Natural killer cell (primary cell): ENCODE measurements around the gene NBDY. TPM values are rescaled to one million over a fixed set of nuclear protein-coding genes. Genes with fewer than 3 reads are reported as not detected.
"Not testable (repeated sequence)": the region's sequence is repeated elsewhere in the genome, so short reads cannot be mapped to it uniquely, and the experiment has no call there.

Source experiments
- ATAC-seq, 3 donors: fragments of 150-1000 bp in 2 of 3; fragments of 200-7000 bp in 1 of 3; cut with Tn5 transposase; 1 replicate in 1 of 3; 2 replicates in 2 of 3; pipeline ENCODE4 v1.10.0; 2021; ENCODE audit warnings: mild to moderate bottlenecking in 2 of 3, moderate library complexity in 2 of 3
- DNase-seq, 2 donors: peaks; one replicate each; pipeline versions ENCODE4 v3.0.0 to v3.0.0-alpha.2; 2013 to 2021; ENCODE audit warnings: mixed read lengths in 1 of 2
- H3K27ac ChIP-seq: one replicate; pipeline ENCODE4 v1.5.1; 2013; ENCODE audit warnings: mild to moderate bottlenecking, low read length
- H3K27me3 ChIP-seq: one replicate; pipeline ENCODE4 v1.6.1; 2013; ENCODE audit warnings: low read length; ENCODE audit not compliant: control insufficient read depth, insufficient read depth
- H3K36me3 ChIP-seq: one replicate; pipeline ENCODE4 v1.6.1; 2013; ENCODE audit warnings: low read length; ENCODE audit not compliant: control insufficient read depth, insufficient read depth
- H3K4me1 ChIP-seq: one replicate; pipeline ENCODE4 v1.6.1; 2013; ENCODE audit warnings: low read length; ENCODE audit not compliant: control insufficient read depth, insufficient read depth
- H3K4me3 ChIP-seq: one replicate; pipeline ENCODE4 v1.5.1; 2013; ENCODE audit warnings: low read length
- H3K9me3 ChIP-seq: one replicate; pipeline ENCODE4 v1.6.1; 2013; ENCODE audit warnings: low read length; ENCODE audit not compliant: control insufficient read depth, insufficient read depth
- H3K27ac Mint-ChIP-seq, 2 donors: one replicate each; pipeline ENCODE4 v1.8.0; 2022; ENCODE audit warnings: mild to moderate bottlenecking in 2 of 2, mixed read lengths in 2 of 2, moderate library complexity in 1 of 2
- H3K27me3 Mint-ChIP-seq, 2 donors: one replicate each; pipeline ENCODE4 v1.8.0; 2022; ENCODE audit warnings: low read depth in 2 of 2, mixed read lengths in 2 of 2
- H3K36me3 Mint-ChIP-seq: one replicate; pipeline ENCODE4 v1.8.0; 2022; ENCODE audit warnings: mixed read lengths
- H3K4me1 Mint-ChIP-seq, 2 donors: one replicate each; pipeline ENCODE4 v1.8.0; 2022; ENCODE audit warnings: mixed read lengths in 2 of 2
- H3K4me3 Mint-ChIP-seq: one replicate; pipeline ENCODE4 v1.8.0; 2022; ENCODE audit warnings: mild to moderate bottlenecking, moderate library complexity, mixed read lengths
- H3K9me3 Mint-ChIP-seq, 2 donors: one replicate each; pipeline ENCODE4 v1.8.0; 2022; ENCODE audit warnings: mixed read lengths in 2 of 2
- WGBS: methylation state at CpG from one replicate; pipeline ENCODE4 v1.1.7; 2013; ENCODE audit warnings: missing lambda C conversion rate; ENCODE audit not compliant: insufficient coverage; 5-methylcytosine and 5-hydroxymethylcytosine counted together
- intact Hi-C: fragments of 100-400 bp; cut with micrococcal nuclease; formaldehyde crosslinking; loops from one replicate; pipeline ENCODE4 v1.14.2; 2022
- total RNA-seq, 4 donors: library from RNA; stranded (reverse); fragments of 120-200 nt in 1 of 4; gene quantifications; one replicate each; pipeline versions ENCODE4 v1.2.3 to v1.2.4, GENCODE V29; 2013 to 2022
- TF ChIP-seq, protein P1 (sequence below): fragments of 200-600 bp; IDR thresholded peaks from one replicate; pipeline ENCODE4 v1.8.0; 2022; ENCODE audit warnings: antibody characterized with exemption

Gene NBDY
- 10 to 100 TPM; 16.0 to 23.6 (median 16.6) TPM for total RNA-seq
- total RNA-seq (2013), result 13.7 TPM

DNA sequence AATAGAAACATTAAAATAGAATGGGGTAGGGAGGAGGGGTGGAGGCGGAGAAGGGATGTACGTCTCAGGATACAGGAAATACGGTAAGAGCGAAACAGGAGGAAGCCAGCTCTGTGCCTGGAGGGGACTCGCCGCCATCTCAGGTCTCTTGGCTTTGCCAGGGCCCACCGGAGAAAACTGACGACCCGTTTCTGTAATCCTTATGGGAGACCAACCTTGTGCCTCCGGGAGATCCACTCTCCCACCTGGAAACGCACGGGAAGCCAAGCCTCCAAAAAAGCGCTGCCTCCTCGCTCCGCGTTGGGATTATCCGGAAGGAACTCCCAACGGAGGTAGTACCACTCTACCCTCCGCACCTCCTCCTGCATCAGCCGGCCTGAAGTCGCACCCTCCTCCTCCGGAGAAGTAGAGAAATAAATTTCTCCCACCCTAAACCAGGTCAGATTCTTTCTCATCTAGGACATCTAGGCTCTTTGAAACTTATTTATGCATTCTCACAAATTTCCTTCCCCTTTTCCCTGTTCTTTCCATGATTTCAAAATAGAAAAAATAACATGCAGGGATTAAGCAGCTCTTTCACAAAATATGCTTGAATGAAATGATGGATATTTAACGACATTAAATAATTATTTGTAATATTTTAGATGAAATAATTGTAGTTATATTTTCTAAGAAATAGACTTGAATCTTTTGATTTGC, at the start of gene NBDY:
TSS of gene NBDY (plus strand) at position 92 of the 699 bp plus-strand sequence. CDS start at position 203, 111 bp downstream.
- H3K4me3 ChIP-seq, result peak within 1 kb of the TSS; percentile 58
- WGBS, result 0% methylated on average over 22 of the region's 23 CpGs
- TF ChIP-seq, protein P1, sequence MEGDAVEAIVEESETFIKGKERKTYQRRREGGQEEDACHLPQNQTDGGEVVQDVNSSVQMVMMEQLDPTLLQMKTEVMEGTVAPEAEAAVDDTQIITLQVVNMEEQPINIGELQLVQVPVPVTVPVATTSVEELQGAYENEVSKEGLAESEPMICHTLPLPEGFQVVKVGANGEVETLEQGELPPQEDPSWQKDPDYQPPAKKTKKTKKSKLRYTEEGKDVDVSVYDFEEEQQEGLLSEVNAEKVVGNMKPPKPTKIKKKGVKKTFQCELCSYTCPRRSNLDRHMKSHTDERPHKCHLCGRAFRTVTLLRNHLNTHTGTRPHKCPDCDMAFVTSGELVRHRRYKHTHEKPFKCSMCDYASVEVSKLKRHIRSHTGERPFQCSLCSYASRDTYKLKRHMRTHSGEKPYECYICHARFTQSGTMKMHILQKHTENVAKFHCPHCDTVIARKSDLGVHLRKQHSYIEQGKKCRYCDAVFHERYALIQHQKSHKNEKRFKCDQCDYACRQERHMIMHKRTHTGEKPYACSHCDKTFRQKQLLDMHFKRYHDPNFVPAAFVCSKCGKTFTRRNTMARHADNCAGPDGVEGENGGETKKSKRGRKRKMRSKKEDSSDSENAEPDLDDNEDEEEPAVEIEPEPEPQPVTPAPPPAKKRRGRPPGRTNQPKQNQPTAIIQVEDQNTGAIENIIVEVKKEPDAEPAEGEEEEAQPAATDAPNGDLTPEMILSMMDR, result no peak
- Mint-ChIP-seq H3K4me3 (peak within 1 kb of the TSS; percentile 92), H3K27ac (peak within 1 kb of the TSS; percentile 63 to 90), H3K36me3 (no peaks in the 10 kb centered on the region), H3K4me1 (peaks cover 9 to 13% of the 10 kb centered on the region in 2 donors), H3K27me3 (peaks cover 0 to 6% of the 10 kb centered on the region in 2 donors), H3K9me3 (no peaks in the 10 kb centered on the region)
- H3K36me3 ChIP-seq, result no peaks in the 10 kb centered on the region
- intact Hi-C loops, result loop anchor here (5.0 kb wide), 3 partner anchors 167 to 447 kb away; partner anchors contain the start of gene UBQLN2
- ATAC-seq, result peak; percentile 58 to 66 (median 66)
- peaks cover 11% of the 10 kb centered on the region for H3K4me1 ChIP-seq
- H3K9me3 ChIP-seq, result no peaks in the 10 kb centered on the region
- DNase-seq, result peak; percentile 16 to 65
- no peaks in the 10 kb centered on the region for H3K27me3 ChIP-seq
- peak within 1 kb of the TSS; percentile 74 for H3K27ac ChIP-seq

GRCh38 chrX:56704530-56704929, 24.5 kb upstream of the NBDY start:
- H3K27ac ChIP-seq, H3K4me1 Mint-ChIP-seq, H3K9me3 ChIP-seq, H3K27me3 ChIP-seq, H3K4me1 ChIP-seq, H3K27ac Mint-ChIP-seq, H3K36me3 ChIP-seq, H3K36me3 Mint-ChIP-seq, H3K4me3 ChIP-seq, H3K4me3 Mint-ChIP-seq, ATAC-seq, DNase-seq, intact Hi-C loops, H3K9me3 Mint-ChIP-seq: not testable (repeated sequence)
- H3K27me3 Mint-ChIP-seq, result peaks cover 0 to 36% of the 10 kb centered on the region in 2 donors
- 79% methylated on average over 4 of the region's 4 CpGs for WGBS

GRCh38 chrX:56726605-56727004, 2.4 kb upstream of the NBDY start:
- no CpG with 5 or more reads among the region's 1 CpG for WGBS
- H3K4me3 Mint-ChIP-seq, result peak overlapping the region; percentile 10
- ATAC-seq, result peak; percentile 64 to 75 (median 72)

GRCh38 chrX:56727531-56727930, 1.5 kb upstream of the NBDY start:
- 82% methylated on average over 2 of the region's 3 CpGs for WGBS
- Mint-ChIP-seq H3K27ac (peak overlapping the region in 1 of 2 donors; percentile 27), H3K4me1 (peaks cover 9 to 13% of the 10 kb centered on the region in 2 donors), H3K4me3 (no peak overlapping the region), H3K9me3 (no peaks in the 10 kb centered on the region), H3K36me3 (no peaks in the 10 kb centered on the region), H3K27me3 (peaks cover 0 to 18% of the 10 kb centered on the region in 2 donors)
- Histone ChIP-seq H3K27me3 (no peaks in the 10 kb centered on the region), H3K36me3 (no peaks in the 10 kb centered on the region), H3K4me1 (peaks cover 11% of the 10 kb centered on the region), H3K9me3 (no peaks in the 10 kb centered on the region), H3K27ac (no peak overlapping the region), H3K4me3 (no peak overlapping the region)
- ATAC-seq, result no peak
- intact Hi-C loops, result loop anchor here (5.0 kb wide), 3 partner anchors 165 to 445 kb away; partner anchors contain the start of gene UBQLN2
- DNase-seq, result no peak
- TF ChIP-seq, protein P1, result no peak

More at GRCh38 chrX:56726605-56727004, 2.4 kb upstream of the NBDY start:
- H3K27me3 ChIP-seq, result no peaks in the 10 kb centered on the region
- intact Hi-C loops, result loop anchor here (5.0 kb wide), 3 partner anchors 164 to 444 kb away; partner anchors contain the start of gene UBQLN2
- DNase-seq, result peak in 1 of 2 donors; percentile 75
- no peaks in the 10 kb centered on the region for H3K36me3 ChIP-seq
- Mint-ChIP-seq H3K27ac (peak overlapping the region in 1 of 2 donors; percentile 44), H3K27me3 (peaks cover 0 to 18% of the 10 kb centered on the region in 2 donors), H3K4me1 (peaks cover 9 to 13% of the 10 kb centered on the region in 2 donors), H3K9me3 (no peaks in the 10 kb centered on the region), H3K36me3 (no peaks in the 10 kb centered on the region)
- TF ChIP-seq, protein P1, result peak; percentile 49
- no peak overlapping the region for H3K4me3 ChIP-seq
- H3K9me3 ChIP-seq, result no peaks in the 10 kb centered on the region
- H3K4me1 ChIP-seq, result peaks cover 11% of the 10 kb centered on the region
- no peak overlapping the region for H3K27ac ChIP-seq
